GM23338 (cell line): ENCODE results near the gene FXYD2. TPM values are rescaled to one million over a fixed set of nuclear protein-coding genes. Genes with fewer than 3 reads are reported as not detected.

ENCODE experiments used
- ATAC-seq: fragments of 200-7000 bp; cut with Tn5 transposase; 3 replicates; pipeline ENCODE4 v1.9.1; 2020
- DNase-seq: peaks from one replicate; pipeline ENCODE4 v3.0.0-alpha.2; 2015; ENCODE audit warnings: low spot score
- H2AFZ ChIP-seq: fragments of 200-600 bp; sonication (generic); 2 replicates; pipeline ENCODE4 v1.8.0; 2016; ENCODE audit warnings: antibody characterized with exemption, mild to moderate bottlenecking, moderate library complexity
- H3F3A ChIP-seq: fragments of 200-600 bp; sonication (generic); replicated peaks from 2 replicates; pipeline ENCODE4 v1.8.0; 2017; ENCODE audit warnings: antibody characterized with exemption, mixed run types, low read depth
- H3K27ac ChIP-seq: fragments of 200-600 bp; sonication (generic); 2 replicates; pipeline ENCODE4 v1.6.1; 2016; ENCODE audit warnings: low read depth
- H3K27me3 ChIP-seq: fragments of 200-600 bp; sonication (generic); 2 replicates; pipeline ENCODE4 v1.8.0; 2016; ENCODE audit warnings: mild to moderate bottlenecking, mixed run types, moderate library complexity; ENCODE audit not compliant: insufficient read depth
- H3K36me3 ChIP-seq: fragments of 200-600 bp; sonication (generic); 2 replicates; pipeline ENCODE4 v1.8.0; 2016; ENCODE audit warnings: mild to moderate bottlenecking; ENCODE audit not compliant: insufficient read depth
- H3K4me1 ChIP-seq: fragments of 200-600 bp; sonication (generic); 2 replicates; pipeline ENCODE4 v1.8.0; 2016; ENCODE audit warnings: mild to moderate bottlenecking, moderate library complexity; ENCODE audit not compliant: insufficient read depth
- H3K4me2 ChIP-seq: fragments of 200-600 bp; sonication (generic); 2 replicates; pipeline ENCODE4 v1.7.1; 2017; ENCODE audit warnings: mixed run types
- H3K4me3 ChIP-seq: fragments of 200-600 bp; sonication (generic); 2 replicates; pipeline ENCODE4 v1.6.1; 2016; ENCODE audit warnings: mixed run types
- H3K79me2 ChIP-seq: fragments of 200-600 bp; sonication (generic); replicated peaks from 2 replicates; pipeline ENCODE4 v1.8.0; 2017; ENCODE audit warnings: mild to moderate bottlenecking; ENCODE audit not compliant: insufficient read depth
- H3K9me2 ChIP-seq: fragments of 200-600 bp; sonication (generic); 2 replicates; pipeline ENCODE4 v1.8.0; 2017; ENCODE audit not compliant: insufficient read depth
- H4K20me1 ChIP-seq: fragments of 200-600 bp; sonication (generic); replicated peaks from 2 replicates; pipeline ENCODE4 v1.8.0; 2017; ENCODE audit warnings: mild to moderate bottlenecking; ENCODE audit not compliant: insufficient read depth
- H3K27ac Mint-ChIP-seq: 2 replicates; pipeline ENCODE4 v1.8.0; 2020; ENCODE audit warnings: inconsistent platforms, mild to moderate bottlenecking, moderate library complexity, mixed read lengths
- H3K27me3 Mint-ChIP-seq: 3 replicates; pipeline ENCODE4 v1.8.0; 2022; ENCODE audit warnings: low read depth, mild to moderate bottlenecking, moderate library complexity, mixed read lengths, inconsistent platforms; ENCODE audit not compliant: insufficient read depth, poor library complexity
- H3K36me3 Mint-ChIP-seq: 3 replicates; pipeline ENCODE4 v1.8.0; 2021; ENCODE audit warnings: low read depth, mild to moderate bottlenecking, inconsistent platforms, moderate library complexity, mixed read lengths
- H3K4me1 Mint-ChIP-seq: 3 replicates; pipeline ENCODE4 v1.8.0; 2020; ENCODE audit warnings: mild to moderate bottlenecking, inconsistent platforms, mixed read lengths
- H3K4me3 Mint-ChIP-seq: 3 replicates; pipeline ENCODE4 v1.8.0; 2021; ENCODE audit warnings: moderate library complexity, mild to moderate bottlenecking, inconsistent platforms, mixed read lengths
- H3K9me3 Mint-ChIP-seq: 3 replicates; pipeline ENCODE4 v1.8.0; 2020; ENCODE audit warnings: moderate library complexity, mild to moderate bottlenecking, inconsistent platforms, mixed read lengths
- CREB1 ChIP-seq: fragments of 250-450 bp; sonication (Bioruptor Pico); IDR thresholded peaks from 2 replicates; pipeline ENCODE4 v1.5.0; 2020; ENCODE audit warnings: low read depth, mild to moderate bottlenecking, moderate library complexity
- CTCF ChIP-seq, 2 experiments: fragments of 200-600 bp in 1 of 2; sonication (generic) in 1 of 2; conservative IDR thresholded peaks; 2 replicates each; pipeline versions ENCODE4 v1.5.1 to v1.6.1; 2016 to 2017; ENCODE audit warnings: antibody characterized with exemption in 2 of 2, low read depth in 2 of 2, mild to moderate bottlenecking in 2 of 2, moderate library complexity in 1 of 2
- EZH2 ChIP-seq: fragments of 200-600 bp; sonication (generic); IDR thresholded peaks from one replicate; pipeline ENCODE4 v1.8.0; 2017; ENCODE audit warnings: antibody characterized with exemption, mild to moderate bottlenecking, low read depth; ENCODE audit not compliant: unreplicated experiment
- EZH2phosphoT487 ChIP-seq: fragments of 200-600 bp; sonication (generic); IDR thresholded peaks from one replicate; pipeline ENCODE4 v1.8.1; 2018; ENCODE audit warnings: antibody characterized with exemption; ENCODE audit not compliant: unreplicated experiment
- JUNB ChIP-seq: IDR thresholded peaks from one replicate; pipeline ENCODE4 v1.6.1; 2016; ENCODE audit warnings: antibody characterized with exemption; ENCODE audit not compliant: unreplicated experiment
- NANOG ChIP-seq: IDR thresholded peaks from 2 replicates; pipeline ENCODE4 v1.6.1; 2016; ENCODE audit warnings: antibody characterized with exemption, borderline replicate concordance
- POLR2AphosphoS5 ChIP-seq: IDR thresholded peaks from 2 replicates; pipeline ENCODE4 v1.6.1; 2016; ENCODE audit warnings: antibody characterized with exemption, low read depth
- STAT1 ChIP-seq: IDR thresholded peaks from one replicate; pipeline ENCODE4 v1.6.1; 2016; ENCODE audit warnings: antibody characterized with exemption; ENCODE audit not compliant: unreplicated experiment
- ZNF114 ChIP-seq: fragments of 250-450 bp; sonication (Bioruptor Pico); IDR thresholded peaks from 2 replicates; pipeline ENCODE4 v1.5.0; 2020; ENCODE audit warnings: mild to moderate bottlenecking, moderate library complexity
- ZNF462 ChIP-seq: fragments of 250-450 bp; sonication (Bioruptor Pico); IDR thresholded peaks from 2 replicates; pipeline ENCODE4 v1.5.0; 2020; ENCODE audit warnings: mild to moderate bottlenecking, moderate library complexity
- polyA plus RNA-seq: library from polyadenylated mRNA; unstranded; fragments of >200 nt; fragmentation: Nextera tagmentation; extraction: Ambion mirVana; gene quantifications from 2 replicates; pipeline ENCODE4 v1.2.1, GENCODE V29; 2016
- total RNA-seq: library from RNA; depleted of rRNA; stranded (reverse); fragments of >200 nt; shearing (Covaris generic); gene quantifications from 2 replicates; pipeline ENCODE4 v1.2.3, GENCODE V29; 2014

Gene FXYD2
- total and polyA plus RNA-seq, 2 experiments from 2014 or later = 0.59 to 1.4 TPM

GRCh38 chr11:117839936-117840813 lies 15.6 kb upstream of the FXYD2 start (continued):
- TF ChIP-seq STAT1 (no peak), CTCF (conservative IDR thresholded peaks at IDR 0.05; ENCODE audit: low read depth in 2 of 2) (no peak), JUNB (no peak), POLR2AphosphoS5 (no peak), ZNF114 (CRISPR knock-in tag) (no peak)

GRCh38 chr11:117839380-117839881 lies 14.9 kb upstream of the FXYD2 start:
- no peak overlapping the region for H3K27ac ChIP-seq
- no peaks in the 10 kb centered on the region for H3K79me2 ChIP-seq
- H3K27me3 Mint-ChIP-seq = no peaks in the 10 kb centered on the region
- no peaks in the 10 kb centered on the region for H3K36me3 Mint-ChIP-seq
- H3K4me3 ChIP-seq = no peak overlapping the region
- H3K27me3 ChIP-seq = no peaks in the 10 kb centered on the region
- ATAC-seq (no peak), DNase-seq (no peak)
- H3K4me3 Mint-ChIP-seq = no peak overlapping the region
- H3F3A ChIP-seq = no peaks in the 10 kb centered on the region
- no peaks in the 10 kb centered on the region for H3K9me2 ChIP-seq
- H4K20me1 ChIP-seq = no peaks in the 10 kb centered on the region
- no peaks in the 10 kb centered on the region for H3K36me3 ChIP-seq
- TF ChIP-seq EZH2phosphoT487 (no peak), STAT1 (no peak), POLR2AphosphoS5 (no peak), EZH2 (no peak)
- no peak overlapping the region for H2AFZ ChIP-seq
- H3K4me1 Mint-ChIP-seq = peaks cover 13% of the 10 kb centered on the region
- H3K4me1 ChIP-seq = no peaks in the 10 kb centered on the region
- no peak overlapping the region for H3K4me2 ChIP-seq
- H3K27ac Mint-ChIP-seq = no peak overlapping the region
- H3K9me3 Mint-ChIP-seq = no peaks in the 10 kb centered on the region

GRCh38 chr11:117838901-117839300 lies 14.4 kb upstream of the FXYD2 start:
- H3K27me3 Mint-ChIP-seq = no peaks in the 10 kb centered on the region
- Histone ChIP-seq H3K36me3 (no peaks in the 10 kb centered on the region), H3K9me2 (no peaks in the 10 kb centered on the region), H3K27ac (no peak overlapping the region), H3K4me1 (no peaks in the 10 kb centered on the region), H3F3A (no peaks in the 10 kb centered on the region), H3K79me2 (no peaks in the 10 kb centered on the region), H3K27me3 (no peaks in the 10 kb centered on the region), H3K4me2 (no peak overlapping the region), H3K4me3 (no peak overlapping the region), H2AFZ (no peak overlapping the region), H4K20me1 (no peaks in the 10 kb centered on the region)
- H3K4me1 Mint-ChIP-seq = peaks cover 13% of the 10 kb centered on the region
- H3K4me3 Mint-ChIP-seq = no peak overlapping the region
- H3K9me3 Mint-ChIP-seq = no peaks in the 10 kb centered on the region
- ATAC-seq (no peak), DNase-seq (no peak)
- no peaks in the 10 kb centered on the region for H3K36me3 Mint-ChIP-seq
- no peak overlapping the region for H3K27ac Mint-ChIP-seq
- TF ChIP-seq CREB1 (CRISPR knock-in tag) (no peak), NANOG (no peak), POLR2AphosphoS5 (no peak), ZNF462 (no peak)
